Hepatocyte (in vitro differentiated cells): ENCODE measurements around the gene FNDC3B.

Experiments used
- EZH2 ChIP-seq: fragments of 200-600 bp; sonication (generic); IDR thresholded peaks from 2 replicates; pipeline ENCODE4 v1.6.1; 2016; ENCODE audit warnings: antibody characterized with exemption, mild to moderate bottlenecking, borderline replicate concordance
- EZH2phosphoT487 ChIP-seq: fragments of 200-600 bp; sonication (generic); IDR thresholded peaks from one replicate; pipeline ENCODE4 v1.6.1; 2018; ENCODE audit warnings: antibody characterized with exemption, mild to moderate bottlenecking, low read depth, moderate library complexity; ENCODE audit not compliant: unreplicated experiment, severe bottlenecking
- TF ChIP-seq, protein P1 (sequence below): fragments of 200-600 bp; sonication (generic); IDR thresholded peaks from 2 replicates; pipeline ENCODE4 v1.5.1; 2016; ENCODE audit warnings: antibody characterized with exemption, mild to moderate bottlenecking; ENCODE audit not compliant: poor library complexity

DNA sequence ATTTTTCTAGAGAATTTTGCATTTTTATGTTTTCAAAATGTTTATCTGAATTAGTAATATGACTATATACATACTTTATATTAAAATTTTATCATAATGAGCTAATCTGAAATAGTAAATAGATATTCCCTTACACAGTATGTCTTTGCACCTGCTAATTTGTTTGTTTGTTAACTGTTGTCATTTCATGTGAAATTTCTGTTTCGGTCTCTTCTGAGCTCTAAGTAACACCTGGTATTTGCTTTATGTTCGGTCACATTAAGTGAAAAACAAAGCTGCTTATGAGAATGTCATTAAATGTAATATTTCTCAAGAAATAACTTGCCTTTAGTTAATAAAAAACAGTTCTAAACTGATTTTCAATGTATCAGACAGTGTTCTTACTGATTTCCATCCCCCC lies 61.1 kb downstream of the FNDC3B start:
- TF ChIP-seq, protein P1, sequence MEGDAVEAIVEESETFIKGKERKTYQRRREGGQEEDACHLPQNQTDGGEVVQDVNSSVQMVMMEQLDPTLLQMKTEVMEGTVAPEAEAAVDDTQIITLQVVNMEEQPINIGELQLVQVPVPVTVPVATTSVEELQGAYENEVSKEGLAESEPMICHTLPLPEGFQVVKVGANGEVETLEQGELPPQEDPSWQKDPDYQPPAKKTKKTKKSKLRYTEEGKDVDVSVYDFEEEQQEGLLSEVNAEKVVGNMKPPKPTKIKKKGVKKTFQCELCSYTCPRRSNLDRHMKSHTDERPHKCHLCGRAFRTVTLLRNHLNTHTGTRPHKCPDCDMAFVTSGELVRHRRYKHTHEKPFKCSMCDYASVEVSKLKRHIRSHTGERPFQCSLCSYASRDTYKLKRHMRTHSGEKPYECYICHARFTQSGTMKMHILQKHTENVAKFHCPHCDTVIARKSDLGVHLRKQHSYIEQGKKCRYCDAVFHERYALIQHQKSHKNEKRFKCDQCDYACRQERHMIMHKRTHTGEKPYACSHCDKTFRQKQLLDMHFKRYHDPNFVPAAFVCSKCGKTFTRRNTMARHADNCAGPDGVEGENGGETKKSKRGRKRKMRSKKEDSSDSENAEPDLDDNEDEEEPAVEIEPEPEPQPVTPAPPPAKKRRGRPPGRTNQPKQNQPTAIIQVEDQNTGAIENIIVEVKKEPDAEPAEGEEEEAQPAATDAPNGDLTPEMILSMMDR = no peak
- TF ChIP-seq EZH2phosphoT487 (no peak), EZH2 (no peak)
